ENCODE data around the gene CDC25B.

Gene CDC25B

DNA sequence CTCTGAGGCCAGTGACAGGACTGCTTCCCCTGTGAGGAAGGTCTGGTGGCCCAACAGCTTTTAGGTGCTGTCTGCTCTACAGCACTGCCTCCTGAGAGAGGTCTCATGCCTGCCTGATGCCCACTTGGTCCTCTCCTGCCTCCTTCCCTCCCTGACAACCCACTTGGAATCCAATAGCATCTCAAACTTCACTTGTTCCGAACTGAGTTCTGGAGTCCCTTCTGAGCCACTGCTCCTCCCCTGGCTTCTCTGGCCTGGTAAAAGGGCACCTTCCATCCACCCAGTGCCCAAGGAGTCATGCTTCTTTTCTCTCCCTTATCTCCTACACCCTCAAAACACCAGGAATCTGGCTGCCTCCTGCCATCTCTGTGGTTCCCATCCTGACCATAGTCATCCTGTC lies 52.5 kb downstream of the CDC25B start:
- ATAC-seq = no peak
- TF ChIP-seq, protein P1, sequence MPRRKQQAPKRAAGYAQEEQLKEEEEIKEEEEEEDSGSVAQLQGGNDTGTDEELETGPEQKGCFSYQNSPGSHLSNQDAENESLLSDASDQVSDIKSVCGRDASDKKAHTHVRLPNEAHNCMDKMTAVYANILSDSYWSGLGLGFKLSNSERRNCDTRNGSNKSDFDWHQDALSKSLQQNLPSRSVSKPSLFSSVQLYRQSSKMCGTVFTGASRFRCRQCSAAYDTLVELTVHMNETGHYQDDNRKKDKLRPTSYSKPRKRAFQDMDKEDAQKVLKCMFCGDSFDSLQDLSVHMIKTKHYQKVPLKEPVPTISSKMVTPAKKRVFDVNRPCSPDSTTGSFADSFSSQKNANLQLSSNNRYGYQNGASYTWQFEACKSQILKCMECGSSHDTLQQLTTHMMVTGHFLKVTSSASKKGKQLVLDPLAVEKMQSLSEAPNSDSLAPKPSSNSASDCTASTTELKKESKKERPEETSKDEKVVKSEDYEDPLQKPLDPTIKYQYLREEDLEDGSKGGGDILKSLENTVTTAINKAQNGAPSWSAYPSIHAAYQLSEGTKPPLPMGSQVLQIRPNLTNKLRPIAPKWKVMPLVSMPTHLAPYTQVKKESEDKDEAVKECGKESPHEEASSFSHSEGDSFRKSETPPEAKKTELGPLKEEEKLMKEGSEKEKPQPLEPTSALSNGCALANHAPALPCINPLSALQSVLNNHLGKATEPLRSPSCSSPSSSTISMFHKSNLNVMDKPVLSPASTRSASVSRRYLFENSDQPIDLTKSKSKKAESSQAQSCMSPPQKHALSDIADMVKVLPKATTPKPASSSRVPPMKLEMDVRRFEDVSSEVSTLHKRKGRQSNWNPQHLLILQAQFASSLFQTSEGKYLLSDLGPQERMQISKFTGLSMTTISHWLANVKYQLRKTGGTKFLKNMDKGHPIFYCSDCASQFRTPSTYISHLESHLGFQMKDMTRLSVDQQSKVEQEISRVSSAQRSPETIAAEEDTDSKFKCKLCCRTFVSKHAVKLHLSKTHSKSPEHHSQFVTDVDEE (CRISPR knock-in tag; IDR thresholded peaks at IDR 0.05) = no peak
- TF ChIP-seq ARNTL (CRISPR knock-in tag; IDR thresholded peaks at IDR 0.05; ENCODE audit: borderline replicate concordance, low read depth) = no peak
- no peak for TF ChIP-seq TOX (CRISPR knock-in tag; IDR thresholded peaks at IDR 0.05; ENCODE audit: borderline replicate concordance)
- no peak for TF ChIP-seq BACH2 (CRISPR knock-in tag; IDR thresholded peaks at IDR 0.05; ENCODE audit: borderline replicate concordance)
- no peak for TF ChIP-seq GLIS3 (CRISPR knock-in tag; IDR thresholded peaks at IDR 0.05)
- TF ChIP-seq PPARA (CRISPR knock-in tag; IDR thresholded peaks at IDR 0.05; ENCODE audit: borderline replicate concordance) = no peak
- TF ChIP-seq ZC3H10 (CRISPR knock-in tag; IDR thresholded peaks at IDR 0.05) = no peak
- TF ChIP-seq CSDC2 (CRISPR knock-in tag; IDR thresholded peaks at IDR 0.05) = no peak
- no peak for TF ChIP-seq SNAI2 (CRISPR knock-in tag; IDR thresholded peaks at IDR 0.05)
- no peak for TF ChIP-seq ZNF565 (CRISPR knock-in tag; conservative IDR thresholded peaks at IDR 0.05; ENCODE audit: low read depth)
- no peak for TF ChIP-seq PATZ1 (CRISPR knock-in tag; IDR thresholded peaks at IDR 0.05; ENCODE audit: borderline replicate concordance)
- TF ChIP-seq, protein P2, sequence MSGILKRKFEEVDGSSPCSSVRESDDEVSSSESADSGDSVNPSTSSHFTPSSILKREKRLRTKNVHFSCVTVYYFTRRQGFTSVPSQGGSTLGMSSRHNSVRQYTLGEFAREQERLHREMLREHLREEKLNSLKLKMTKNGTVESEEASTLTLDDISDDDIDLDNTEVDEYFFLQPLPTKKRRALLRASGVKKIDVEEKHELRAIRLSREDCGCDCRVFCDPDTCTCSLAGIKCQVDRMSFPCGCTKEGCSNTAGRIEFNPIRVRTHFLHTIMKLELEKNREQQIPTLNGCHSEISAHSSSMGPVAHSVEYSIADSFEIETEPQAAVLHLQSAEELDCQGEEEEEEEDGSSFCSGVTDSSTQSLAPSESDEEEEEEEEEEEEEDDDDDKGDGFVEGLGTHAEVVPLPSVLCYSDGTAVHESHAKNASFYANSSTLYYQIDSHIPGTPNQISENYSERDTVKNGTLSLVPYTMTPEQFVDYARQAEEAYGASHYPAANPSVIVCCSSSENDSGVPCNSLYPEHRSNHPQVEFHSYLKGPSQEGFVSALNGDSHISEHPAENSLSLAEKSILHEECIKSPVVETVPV (CRISPR knock-in tag; IDR thresholded peaks at IDR 0.05) = no peak
- no peak for TF ChIP-seq ISL1 (CRISPR knock-in tag; IDR thresholded peaks at IDR 0.05)
- no peak for TF ChIP-seq ESRRG (CRISPR knock-in tag; IDR thresholded peaks at IDR 0.05)
- no peak for TF ChIP-seq ZNF70 (CRISPR knock-in tag; IDR thresholded peaks at IDR 0.05)

- TF ChIP-seq ZFP3 (CRISPR knock-in tag; IDR thresholded peaks at IDR 0.05) (no peak), TOX (CRISPR knock-in tag; IDR thresholded peaks at IDR 0.05; ENCODE audit: borderline replicate concordance) (no peak), ESRRG (CRISPR knock-in tag; IDR thresholded peaks at IDR 0.05) (no peak), SNAI2 (CRISPR knock-in tag; IDR thresholded peaks at IDR 0.05) (no peak), ZNF565 (CRISPR knock-in tag; conservative IDR thresholded peaks at IDR 0.05; ENCODE audit: low read depth) (no peak), PATZ1 (CRISPR knock-in tag; IDR thresholded peaks at IDR 0.05; ENCODE audit: borderline replicate concordance) (no peak), ZNF8 (CRISPR knock-in tag; IDR thresholded peaks at IDR 0.05) (no peak), ARNTL (CRISPR knock-in tag; IDR thresholded peaks at IDR 0.05; ENCODE audit: borderline replicate concordance, low read depth) (no peak), CSDC2 (CRISPR knock-in tag; IDR thresholded peaks at IDR 0.05) (no peak), ZFP30 (CRISPR knock-in tag; IDR thresholded peaks at IDR 0.05) (no peak), ZC3H10 (CRISPR knock-in tag; IDR thresholded peaks at IDR 0.05) (no peak), TCF4 (CRISPR knock-in tag; IDR thresholded peaks at IDR 0.05; ENCODE audit: borderline replicate concordance) (no peak), ISL1 (CRISPR knock-in tag; IDR thresholded peaks at IDR 0.05) (no peak)
- TF ChIP-seq, protein P2 (CRISPR knock-in tag; IDR thresholded peaks at IDR 0.05) = no peak
- TF ChIP-seq, protein P3, sequence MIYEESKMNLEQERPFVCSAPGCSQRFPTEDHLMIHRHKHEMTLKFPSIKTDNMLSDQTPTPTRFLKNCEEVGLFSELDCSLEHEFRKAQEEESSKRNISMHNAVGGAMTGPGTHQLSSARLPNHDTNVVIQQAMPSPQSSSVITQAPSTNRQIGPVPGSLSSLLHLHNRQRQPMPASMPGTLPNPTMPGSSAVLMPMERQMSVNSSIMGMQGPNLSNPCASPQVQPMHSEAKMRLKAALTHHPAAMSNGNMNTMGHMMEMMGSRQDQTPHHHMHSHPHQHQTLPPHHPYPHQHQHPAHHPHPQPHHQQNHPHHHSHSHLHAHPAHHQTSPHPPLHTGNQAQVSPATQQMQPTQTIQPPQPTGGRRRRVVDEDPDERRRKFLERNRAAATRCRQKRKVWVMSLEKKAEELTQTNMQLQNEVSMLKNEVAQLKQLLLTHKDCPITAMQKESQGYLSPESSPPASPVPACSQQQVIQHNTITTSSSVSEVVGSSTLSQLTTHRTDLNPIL (CRISPR knock-in tag; IDR thresholded peaks at IDR 0.05; ENCODE audit: low read depth) = no peak
- ATAC-seq = peak; percentile 24; the same call in 2 of the 3 replicates
Measured at GRCh38 chr20:3854462-3854871, 58.4 kb downstream of the CDC25B start.
